HCT116 (cell line): ENCODE data around the gene CDKAL1. TPM values are rescaled to one million over a fixed set of nuclear protein-coding genes. Genes with fewer than 3 reads are reported as not detected.

Experiments
- ATAC-seq: fragments of 200-7000 bp; cut with Tn5 transposase; 2 replicates; pipeline ENCODE4 v1.9.1; 2020; ENCODE audit warnings: mild to moderate bottlenecking, moderate library complexity
- BruUV-seq: library from RNA; stranded (reverse); fragments of 400-500 nt; replicated peaks from 2 replicates; lab custom pipeline; 2021; lab: Mats Ljungman, UMichigan
- CTCF ChIA-PET: fragments of 300-600 bp; sonication (Branson Sonifier 250); formaldehyde crosslinking; loops from one replicate; lab custom pipeline; 2021; ENCODE audit warnings: antibody characterized with exemption; lab: Charles Lee
- POLR2A ChIA-PET: fragments of 300-600, 350-600 bp; sonication (Branson Sonifier 250); formaldehyde crosslinking; loops from one replicate; lab custom pipeline; 2021; ENCODE audit warnings: antibody characterized with exemption; lab: Charles Lee
- RAD21 ChIA-PET, 2 experiments: fragments of 300-600 bp; sonication (Branson Sonifier 250); formaldehyde crosslinking; loops; one replicate each; lab custom pipeline; 2023; ENCODE audit warnings: low total read pairs in 2 of 2; ENCODE audit not compliant: uncharacterized antibody in 2 of 2, unreplicated experiment in 2 of 2, low non-redundant PET in 1 of 2; lab: Charles Lee
- DNase-seq: peaks from one replicate; pipeline ENCODE4 v3.0.0-alpha.2; 2010; ENCODE audit warnings: low read depth, low spot score
- H2AFZ ChIP-seq: fragments of 200-600 bp; shearing (Covaris generic), sonication (generic); 2 replicates; pipeline ENCODE4 v1.6.1; 2017; ENCODE audit warnings: low read depth, mixed run types, mixed read lengths, antibody characterized with exemption, low read length; ENCODE audit not compliant: poor library complexity, severe bottlenecking
- H3K27ac ChIP-seq: 2 replicates; pipeline ENCODE4 v1.5.1; 2012; ENCODE audit warnings: low read depth, low read length
- H3K27me3 ChIP-seq: fragments of 200-600 bp; sonication (generic); 2 replicates; pipeline ENCODE4 v1.6.1; 2016; ENCODE audit warnings: mixed run types, low read length, mixed read lengths; ENCODE audit not compliant: insufficient read depth
- H3K36me3 ChIP-seq, 2 experiments: fragments of 200-500 bp in 1 of 2; fragments of 200-600 bp in 1 of 2; sonication (Bioruptor generic) in 1 of 2; sonication (generic) in 1 of 2; 2 replicates each; pipeline versions ENCODE4 v1.5.1 to v1.6.1; 2014 to 2016; ENCODE audit warnings: low read length in 2 of 2, inconsistent platforms in 1 of 2, mixed read lengths in 1 of 2, mixed run types in 1 of 2; ENCODE audit not compliant: insufficient read depth in 2 of 2, control insufficient read depth in 1 of 2
- H3K4me1 ChIP-seq, 2 experiments: fragments of 200-600 bp in 1 of 2; sonication (generic) in 1 of 2; 2 replicates each; pipeline versions ENCODE4 v1.5.1 to v1.6.1; 2012 to 2017; ENCODE audit warnings: low read length in 2 of 2, inconsistent platforms in 1 of 2, mild to moderate bottlenecking in 1 of 2, mixed read lengths in 1 of 2, mixed run types in 1 of 2, moderate library complexity in 1 of 2; ENCODE audit not compliant: insufficient read depth in 2 of 2, control insufficient read depth in 1 of 2
- H3K4me2 ChIP-seq: fragments of 200-600 bp; sonication (generic); 2 replicates; pipeline ENCODE4 v1.6.1; 2017; ENCODE audit warnings: mixed run types, low read length, mixed read lengths
- H3K4me3 ChIP-seq, 2 experiments: fragments of 200-600 bp in 1 of 2; sonication (generic) in 1 of 2; replicated peaks in 1 of 2; 2 replicates each; pipeline ENCODE4 v1.5.1; 2011 to 2016; ENCODE audit warnings: low read length in 2 of 2, control low read depth in 1 of 2, low read depth in 1 of 2, mild to moderate bottlenecking in 1 of 2, mixed read lengths in 1 of 2, mixed run types in 1 of 2
- H3K79me2 ChIP-seq: fragments of 200-600 bp; sonication (generic); 2 replicates; pipeline ENCODE4 v1.6.1; 2017; ENCODE audit warnings: mild to moderate bottlenecking, mixed run types, low read length, moderate library complexity, mixed read lengths; ENCODE audit not compliant: insufficient read depth
- H3K9ac ChIP-seq: fragments of 200-600 bp; sonication (generic); 2 replicates; pipeline ENCODE4 v1.6.1; 2016; ENCODE audit warnings: low read length, mixed read lengths
- H3K9me2 ChIP-seq: fragments of 200-600 bp; sonication (generic), shearing (Covaris generic); 2 replicates; pipeline ENCODE4 v1.6.1; 2017; ENCODE audit warnings: mixed run types, mild to moderate bottlenecking, moderate library complexity; ENCODE audit not compliant: insufficient read depth
- H3K9me3 ChIP-seq, 2 experiments: fragments of 200-500 bp in 1 of 2; fragments of 200-600 bp in 1 of 2; sonication (Bioruptor generic) in 1 of 2; sonication (generic) in 1 of 2; 2 replicates each; pipeline ENCODE4 v1.6.1; 2014 to 2017; ENCODE audit warnings: low read length in 2 of 2, mixed read lengths in 2 of 2, inconsistent platforms in 1 of 2, low read depth in 1 of 2, mild to moderate bottlenecking in 1 of 2, mixed run types in 1 of 2, moderate library complexity in 1 of 2; ENCODE audit not compliant: control insufficient read depth in 1 of 2, insufficient read depth in 1 of 2
- H4K20me1 ChIP-seq: fragments of 200-600 bp; sonication (generic), shearing (Covaris generic); 2 replicates; pipeline ENCODE4 v1.6.1; 2017; ENCODE audit warnings: mixed run types, mild to moderate bottlenecking, moderate library complexity; ENCODE audit not compliant: insufficient read depth
- CEBPB ChIP-seq: IDR thresholded peaks from 2 replicates; pipeline ENCODE4 v1.6.1; 2012; ENCODE audit warnings: low read depth
- EZH2 ChIP-seq: fragments of 200-600 bp; sonication (generic); IDR thresholded peaks from 2 replicates; pipeline ENCODE4 v1.6.1; 2017; ENCODE audit warnings: antibody characterized with exemption, mixed run types
- EZH2phosphoT487 ChIP-seq: fragments of 200-600 bp; IDR thresholded peaks from 2 replicates; pipeline ENCODE4 v1.6.1; 2018; ENCODE audit warnings: antibody characterized with exemption, borderline replicate concordance
- FOSL1 ChIP-seq: IDR thresholded peaks from 2 replicates; pipeline ENCODE4 v1.6.1; 2012; ENCODE audit warnings: low read depth
- POLR2AphosphoS5 ChIP-seq: IDR thresholded peaks from 2 replicates; pipeline ENCODE4 v1.6.1; 2011; ENCODE audit warnings: mild to moderate bottlenecking, low read depth, low read length, moderate library complexity
- RAD21 ChIP-seq: IDR thresholded peaks from 2 replicates; pipeline ENCODE4 v1.6.1; 2012; ENCODE audit warnings: low read depth, mild to moderate bottlenecking
- SIN3A ChIP-seq: IDR thresholded peaks from 2 replicates; pipeline ENCODE4 v1.6.1; 2012; ENCODE audit warnings: low read depth
- SP1 ChIP-seq: IDR thresholded peaks from 2 replicates; pipeline ENCODE4 v1.6.1; 2012; ENCODE audit warnings: low read depth
- SRF ChIP-seq: IDR thresholded peaks from 2 replicates; pipeline ENCODE4 v1.6.1; 2012; ENCODE audit warnings: low read depth
- TCF7L2 ChIP-seq: IDR thresholded peaks from 2 replicates; pipeline ENCODE4 v1.7.0; 2011; ENCODE audit warnings: borderline replicate concordance, inconsistent platforms; ENCODE audit not compliant: insufficient read depth, insufficient read length; ENCODE audit errors: extremely low read depth
- ZFX ChIP-seq: fragments of 450-650 bp; IDR thresholded peaks from 2 replicates; pipeline ENCODE4 v1.6.1; 2017
- intact Hi-C: fragments of 100-400 bp; cut with micrococcal nuclease; formaldehyde crosslinking; loops from 2 replicates; pipeline ENCODE4 v1.10.0; 2022
- total RNA-seq: library from RNA; stranded (reverse); gene quantifications from one replicate; pipeline ENCODE4 v1.2.1, GENCODE V29; 2021; ENCODE audit not compliant: unreplicated experiment
- TF ChIP-seq, protein P1 (sequence below): IDR thresholded peaks from 2 replicates; pipeline ENCODE4 v1.6.1; 2011; ENCODE audit warnings: mild to moderate bottlenecking, low read length, moderate library complexity; ENCODE audit not compliant: insufficient replicate concordance; ENCODE audit errors: extremely low read depth
- TF ChIP-seq, protein P2 (sequence below): IDR thresholded peaks from 2 replicates; pipeline ENCODE4 v1.6.1; 2012; ENCODE audit warnings: low read depth

The CDKAL1 gene
- total RNA-seq, 1 experiment from 2014 or later: 14.9 TPM

GRCh38 chr6:20771409-20771808, 237.2 kb downstream of the CDKAL1 start:
- H4K20me1 ChIP-seq: no peaks in the 10 kb centered on the region
- ChIA-PET RAD21 (no interaction called here), POLR2A (no interaction called here), CTCF (no interaction called here)
- H3K9ac ChIP-seq: no peak overlapping the region
- H3K9me3 ChIP-seq: no peaks in the 10 kb centered on the region
- no peaks in the 10 kb centered on the region for H3K4me1 ChIP-seq
- no TSS peak for BruUV-seq
- H3K9me2 ChIP-seq: no peaks in the 10 kb centered on the region
- H3K79me2 ChIP-seq: no peaks in the 10 kb centered on the region
- H3K4me3 ChIP-seq: no peak overlapping the region
- H3K36me3 ChIP-seq: no peaks in the 10 kb centered on the region
- H2AFZ ChIP-seq: no peak overlapping the region
- H3K4me2 ChIP-seq: no peak overlapping the region
- TF ChIP-seq SP1 (no peak), TCF7L2 (no peak), SIN3A (no peak), EZH2phosphoT487 (no peak), SRF (no peak), EZH2 (no peak), CEBPB (no peak), FOSL1 (no peak), ZFX (no peak), RAD21 (no peak), POLR2AphosphoS5 (no peak)
- TF ChIP-seq, protein P1, sequence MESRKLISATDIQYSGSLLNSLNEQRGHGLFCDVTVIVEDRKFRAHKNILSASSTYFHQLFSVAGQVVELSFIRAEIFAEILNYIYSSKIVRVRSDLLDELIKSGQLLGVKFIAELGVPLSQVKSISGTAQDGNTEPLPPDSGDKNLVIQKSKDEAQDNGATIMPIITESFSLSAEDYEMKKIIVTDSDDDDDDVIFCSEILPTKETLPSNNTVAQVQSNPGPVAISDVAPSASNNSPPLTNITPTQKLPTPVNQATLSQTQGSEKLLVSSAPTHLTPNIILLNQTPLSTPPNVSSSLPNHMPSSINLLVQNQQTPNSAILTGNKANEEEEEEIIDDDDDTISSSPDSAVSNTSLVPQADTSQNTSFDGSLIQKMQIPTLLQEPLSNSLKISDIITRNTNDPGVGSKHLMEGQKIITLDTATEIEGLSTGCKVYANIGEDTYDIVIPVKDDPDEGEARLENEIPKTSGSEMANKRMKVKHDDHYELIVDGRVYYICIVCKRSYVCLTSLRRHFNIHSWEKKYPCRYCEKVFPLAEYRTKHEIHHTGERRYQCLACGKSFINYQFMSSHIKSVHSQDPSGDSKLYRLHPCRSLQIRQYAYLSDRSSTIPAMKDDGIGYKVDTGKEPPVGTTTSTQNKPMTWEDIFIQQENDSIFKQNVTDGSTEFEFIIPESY: no peak
- TF ChIP-seq, protein P2, sequence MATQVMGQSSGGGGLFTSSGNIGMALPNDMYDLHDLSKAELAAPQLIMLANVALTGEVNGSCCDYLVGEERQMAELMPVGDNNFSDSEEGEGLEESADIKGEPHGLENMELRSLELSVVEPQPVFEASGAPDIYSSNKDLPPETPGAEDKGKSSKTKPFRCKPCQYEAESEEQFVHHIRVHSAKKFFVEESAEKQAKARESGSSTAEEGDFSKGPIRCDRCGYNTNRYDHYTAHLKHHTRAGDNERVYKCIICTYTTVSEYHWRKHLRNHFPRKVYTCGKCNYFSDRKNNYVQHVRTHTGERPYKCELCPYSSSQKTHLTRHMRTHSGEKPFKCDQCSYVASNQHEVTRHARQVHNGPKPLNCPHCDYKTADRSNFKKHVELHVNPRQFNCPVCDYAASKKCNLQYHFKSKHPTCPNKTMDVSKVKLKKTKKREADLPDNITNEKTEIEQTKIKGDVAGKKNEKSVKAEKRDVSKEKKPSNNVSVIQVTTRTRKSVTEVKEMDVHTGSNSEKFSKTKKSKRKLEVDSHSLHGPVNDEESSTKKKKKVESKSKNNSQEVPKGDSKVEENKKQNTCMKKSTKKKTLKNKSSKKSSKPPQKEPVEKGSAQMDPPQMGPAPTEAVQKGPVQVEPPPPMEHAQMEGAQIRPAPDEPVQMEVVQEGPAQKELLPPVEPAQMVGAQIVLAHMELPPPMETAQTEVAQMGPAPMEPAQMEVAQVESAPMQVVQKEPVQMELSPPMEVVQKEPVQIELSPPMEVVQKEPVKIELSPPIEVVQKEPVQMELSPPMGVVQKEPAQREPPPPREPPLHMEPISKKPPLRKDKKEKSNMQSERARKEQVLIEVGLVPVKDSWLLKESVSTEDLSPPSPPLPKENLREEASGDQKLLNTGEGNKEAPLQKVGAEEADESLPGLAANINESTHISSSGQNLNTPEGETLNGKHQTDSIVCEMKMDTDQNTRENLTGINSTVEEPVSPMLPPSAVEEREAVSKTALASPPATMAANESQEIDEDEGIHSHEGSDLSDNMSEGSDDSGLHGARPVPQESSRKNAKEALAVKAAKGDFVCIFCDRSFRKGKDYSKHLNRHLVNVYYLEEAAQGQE: no peak
- intact Hi-C loops: no loop called here
- no peaks in the 10 kb centered on the region for H3K27me3 ChIP-seq
- ATAC-seq (no peak), DNase-seq (no peak)
- H3K27ac ChIP-seq: no peak overlapping the region
